Testis (tissue), 2 donors: Measurements from ENCODE around the gene ZGPAT.

Source experiments
- CTCF ChIP-seq, 3 experiments: fragments of 450-650 bp in 2 of 3; fragments of 200-600 bp in 1 of 3; sonication (generic) in 1 of 3; IDR thresholded peaks; one replicate each; pipeline ENCODE4 v1.5.1; 2016 to 2019; ENCODE audit warnings: antibody characterized with exemption in 3 of 3, mild to moderate bottlenecking in 2 of 3, moderate library complexity in 1 of 3
- POLR2A ChIP-seq: fragments of 450-650 bp; IDR thresholded peaks from one replicate; pipeline ENCODE4 v1.6.1; 2017; ENCODE audit warnings: antibody characterized with exemption, mild to moderate bottlenecking, moderate library complexity

DNA sequence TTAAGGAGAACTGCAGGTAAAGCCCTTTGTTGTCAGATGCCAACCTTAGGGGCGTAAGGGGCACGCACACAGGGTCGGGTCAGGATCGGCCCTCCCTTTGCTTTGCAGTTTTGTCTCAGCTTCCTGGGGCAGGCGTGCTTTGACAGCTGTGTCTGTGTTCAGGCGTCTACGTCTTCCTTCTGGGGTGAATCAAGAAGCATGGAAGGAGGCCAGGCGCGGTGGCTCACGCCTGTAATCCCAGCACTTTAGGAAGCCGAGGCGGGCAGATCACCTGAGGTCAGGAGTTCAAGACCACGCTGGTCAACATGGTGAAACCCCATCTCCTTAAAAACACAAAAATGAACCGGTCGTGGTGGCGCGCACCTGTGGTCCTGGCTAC lies 1.3 kb downstream of the ZGPAT start:
- TF ChIP-seq CTCF (IDR thresholded peaks at IDR 0.05) (no peak), POLR2A (no peak)
